GM23338 (cell line): ENCODE data around the gene ASGR2. TPM values are rescaled to one million over a fixed set of nuclear protein-coding genes. Genes with fewer than 3 reads are reported as not detected.

Experiments used
- ATAC-seq: fragments of 200-7000 bp; cut with Tn5 transposase; 3 replicates; pipeline ENCODE4 v1.9.1; 2020
- DNase-seq: peaks from one replicate; pipeline ENCODE4 v3.0.0-alpha.2; 2015; ENCODE audit warnings: low spot score
- H2AFZ ChIP-seq: fragments of 200-600 bp; sonication (generic); 2 replicates; pipeline ENCODE4 v1.8.0; 2016; ENCODE audit warnings: antibody characterized with exemption, mild to moderate bottlenecking, moderate library complexity
- H3F3A ChIP-seq: fragments of 200-600 bp; sonication (generic); replicated peaks from 2 replicates; pipeline ENCODE4 v1.8.0; 2017; ENCODE audit warnings: antibody characterized with exemption, mixed run types, low read depth
- H3K27ac ChIP-seq: fragments of 200-600 bp; sonication (generic); 2 replicates; pipeline ENCODE4 v1.6.1; 2016; ENCODE audit warnings: low read depth
- H3K27me3 ChIP-seq: fragments of 200-600 bp; sonication (generic); 2 replicates; pipeline ENCODE4 v1.8.0; 2016; ENCODE audit warnings: mild to moderate bottlenecking, mixed run types, moderate library complexity; ENCODE audit not compliant: insufficient read depth
- H3K36me3 ChIP-seq: fragments of 200-600 bp; sonication (generic); 2 replicates; pipeline ENCODE4 v1.8.0; 2016; ENCODE audit warnings: mild to moderate bottlenecking; ENCODE audit not compliant: insufficient read depth
- H3K4me1 ChIP-seq: fragments of 200-600 bp; sonication (generic); 2 replicates; pipeline ENCODE4 v1.8.0; 2016; ENCODE audit warnings: mild to moderate bottlenecking, moderate library complexity; ENCODE audit not compliant: insufficient read depth
- H3K4me2 ChIP-seq: fragments of 200-600 bp; sonication (generic); 2 replicates; pipeline ENCODE4 v1.7.1; 2017; ENCODE audit warnings: mixed run types
- H3K4me3 ChIP-seq: fragments of 200-600 bp; sonication (generic); 2 replicates; pipeline ENCODE4 v1.6.1; 2016; ENCODE audit warnings: mixed run types
- H3K79me2 ChIP-seq: fragments of 200-600 bp; sonication (generic); replicated peaks from 2 replicates; pipeline ENCODE4 v1.8.0; 2017; ENCODE audit warnings: mild to moderate bottlenecking; ENCODE audit not compliant: insufficient read depth
- H3K9me2 ChIP-seq: fragments of 200-600 bp; sonication (generic); 2 replicates; pipeline ENCODE4 v1.8.0; 2017; ENCODE audit not compliant: insufficient read depth
- H4K20me1 ChIP-seq: fragments of 200-600 bp; sonication (generic); replicated peaks from 2 replicates; pipeline ENCODE4 v1.8.0; 2017; ENCODE audit warnings: mild to moderate bottlenecking; ENCODE audit not compliant: insufficient read depth
- H3K27ac Mint-ChIP-seq: 2 replicates; pipeline ENCODE4 v1.8.0; 2020; ENCODE audit warnings: inconsistent platforms, mild to moderate bottlenecking, moderate library complexity, mixed read lengths
- H3K27me3 Mint-ChIP-seq: 3 replicates; pipeline ENCODE4 v1.8.0; 2022; ENCODE audit warnings: low read depth, mild to moderate bottlenecking, moderate library complexity, mixed read lengths, inconsistent platforms; ENCODE audit not compliant: insufficient read depth, poor library complexity
- H3K36me3 Mint-ChIP-seq: 3 replicates; pipeline ENCODE4 v1.8.0; 2021; ENCODE audit warnings: low read depth, mild to moderate bottlenecking, inconsistent platforms, moderate library complexity, mixed read lengths
- H3K4me1 Mint-ChIP-seq: 3 replicates; pipeline ENCODE4 v1.8.0; 2020; ENCODE audit warnings: mild to moderate bottlenecking, inconsistent platforms, mixed read lengths
- H3K4me3 Mint-ChIP-seq: 3 replicates; pipeline ENCODE4 v1.8.0; 2021; ENCODE audit warnings: moderate library complexity, mild to moderate bottlenecking, inconsistent platforms, mixed read lengths
- H3K9me3 Mint-ChIP-seq: 3 replicates; pipeline ENCODE4 v1.8.0; 2020; ENCODE audit warnings: moderate library complexity, mild to moderate bottlenecking, inconsistent platforms, mixed read lengths
- CREB1 ChIP-seq: fragments of 250-450 bp; sonication (Bioruptor Pico); IDR thresholded peaks from 2 replicates; pipeline ENCODE4 v1.5.0; 2020; ENCODE audit warnings: low read depth, mild to moderate bottlenecking, moderate library complexity
- CTCF ChIP-seq, 2 experiments: fragments of 200-600 bp in 1 of 2; sonication (generic) in 1 of 2; conservative IDR thresholded peaks; 2 replicates each; pipeline versions ENCODE4 v1.5.1 to v1.6.1; 2016 to 2017; ENCODE audit warnings: antibody characterized with exemption in 2 of 2, low read depth in 2 of 2, mild to moderate bottlenecking in 2 of 2, moderate library complexity in 1 of 2
- ETS1 ChIP-seq: IDR thresholded peaks from 2 replicates; pipeline ENCODE4 v1.6.1; 2016; ENCODE audit warnings: antibody characterized with exemption
- EZH2 ChIP-seq: fragments of 200-600 bp; sonication (generic); IDR thresholded peaks from one replicate; pipeline ENCODE4 v1.8.0; 2017; ENCODE audit warnings: antibody characterized with exemption, mild to moderate bottlenecking, low read depth; ENCODE audit not compliant: unreplicated experiment
- JUNB ChIP-seq: IDR thresholded peaks from one replicate; pipeline ENCODE4 v1.6.1; 2016; ENCODE audit warnings: antibody characterized with exemption; ENCODE audit not compliant: unreplicated experiment
- NANOG ChIP-seq: IDR thresholded peaks from 2 replicates; pipeline ENCODE4 v1.6.1; 2016; ENCODE audit warnings: antibody characterized with exemption, borderline replicate concordance
- POLR2AphosphoS5 ChIP-seq: IDR thresholded peaks from 2 replicates; pipeline ENCODE4 v1.6.1; 2016; ENCODE audit warnings: antibody characterized with exemption, low read depth
- STAT1 ChIP-seq: IDR thresholded peaks from one replicate; pipeline ENCODE4 v1.6.1; 2016; ENCODE audit warnings: antibody characterized with exemption; ENCODE audit not compliant: unreplicated experiment
- ZNF462 ChIP-seq: fragments of 250-450 bp; sonication (Bioruptor Pico); IDR thresholded peaks from 2 replicates; pipeline ENCODE4 v1.5.0; 2020; ENCODE audit warnings: mild to moderate bottlenecking, moderate library complexity
- polyA plus RNA-seq: library from polyadenylated mRNA; unstranded; fragments of >200 nt; fragmentation: Nextera tagmentation; extraction: Ambion mirVana; gene quantifications from 2 replicates; pipeline ENCODE4 v1.2.1, GENCODE V29; 2016
- total RNA-seq: library from RNA; depleted of rRNA; stranded (reverse); fragments of >200 nt; shearing (Covaris generic); gene quantifications from 2 replicates; pipeline ENCODE4 v1.2.3, GENCODE V29; 2014

Gene ASGR2
- total and polyA plus RNA-seq, 2 experiments from 2014 or later = 0.97 TPM; not detected in 1

GRCh38 chr17:7109461-7110322 is 4.9 kb downstream of the ASGR2 start (continued):
- TF ChIP-seq CTCF (conservative IDR thresholded peaks at IDR 0.05; ENCODE audit: low read depth in 2 of 2) = no peak
- no peak for TF ChIP-seq CREB1 (CRISPR knock-in tag)
- no peak for TF ChIP-seq ETS1
- TF ChIP-seq EZH2 = no peak

- ATAC-seq (no peak), DNase-seq (no peak)
- Histone ChIP-seq H3F3A (0 out of 2 replicates have a peak, but pooled peaks cover 7% of the 10 kb centered on the region), H3K4me1 (no peaks in the 10 kb centered on the region; the same call in 1 of the 2 replicates), H3K9me2 (no peaks in the 10 kb centered on the region), H2AFZ (no peak overlapping the region; the same call in 1 of the 2 replicates), H3K4me2 (no peak overlapping the region), H3K4me3 (no peak overlapping the region), H3K27ac (no peak overlapping the region), H3K79me2 (no peaks in the 10 kb centered on the region), H3K36me3 (no peaks in the 10 kb centered on the region), H3K27me3 (no peaks in the 10 kb centered on the region), H4K20me1 (no peaks in the 10 kb centered on the region; the same call in 1 of the 2 replicates)
- peaks cover 11% of the 10 kb centered on the region for H3K4me1 Mint-ChIP-seq
- no peak overlapping the region for H3K4me3 Mint-ChIP-seq
- H3K27me3 Mint-ChIP-seq = peaks cover 6% of the 10 kb centered on the region
- 0 out of 3 replicates have a peak, but pooled peaks cover 3% of the 10 kb centered on the region for H3K36me3 Mint-ChIP-seq
- peaks cover 8% of the 10 kb centered on the region for H3K9me3 Mint-ChIP-seq
- H3K27ac Mint-ChIP-seq = no peak overlapping the region
- no peak for TF ChIP-seq ZNF462 (CRISPR knock-in tag)
- no peak for TF ChIP-seq NANOG
- TF ChIP-seq CTCF (conservative IDR thresholded peaks at IDR 0.05; ENCODE audit: low read depth in 2 of 2) = no peak
- TF ChIP-seq EZH2 = no peak
- no peak for TF ChIP-seq STAT1
- TF ChIP-seq POLR2AphosphoS5 = no peak
- TF ChIP-seq CREB1 (CRISPR knock-in tag) = no peak
- TF ChIP-seq JUNB = no peak
- no peak for TF ChIP-seq ETS1
These were observed 5.6 kb downstream of the ASGR2 start for GRCh38 chr17:7108981-7109380.
